ENCODE data around the gene CPSF4.

DNA sequence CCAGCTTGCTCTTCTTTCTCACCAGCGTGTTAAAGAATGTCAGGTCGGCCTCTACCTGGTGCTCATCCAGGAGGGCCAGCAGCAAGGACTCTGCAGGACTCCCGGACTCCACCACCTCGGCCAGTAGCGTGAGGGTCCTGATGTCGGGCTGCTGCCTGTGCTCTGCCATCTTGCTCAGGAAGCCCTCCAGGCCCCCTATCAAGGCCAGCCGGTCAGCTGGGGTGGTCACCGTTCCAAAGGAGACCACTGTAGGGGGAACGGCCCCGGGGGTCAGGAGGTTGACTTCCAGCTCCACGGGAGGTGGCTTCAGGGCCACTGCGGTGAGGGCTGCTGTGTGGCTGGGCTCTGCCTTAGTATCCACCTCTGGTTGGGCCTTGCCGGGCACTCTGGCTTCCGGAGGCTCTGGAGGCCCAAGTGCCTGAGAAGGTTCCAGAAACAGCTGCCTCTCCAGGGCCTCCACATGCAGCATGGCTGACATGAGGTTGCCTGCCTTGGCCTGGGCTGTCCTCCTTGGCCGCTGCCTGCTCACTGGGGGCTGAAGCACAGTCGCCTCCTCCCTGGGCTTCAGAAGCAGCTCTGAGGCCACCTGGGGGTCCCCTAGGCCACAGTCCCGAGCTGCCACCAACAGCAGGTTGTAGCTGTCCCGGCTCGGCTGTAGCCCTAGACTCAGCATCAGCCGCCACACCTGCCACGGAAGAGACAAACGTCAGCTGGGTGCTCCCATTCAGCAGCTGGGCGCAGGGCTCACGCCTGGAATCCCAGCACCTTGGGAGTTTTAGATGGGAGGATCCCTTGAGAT is 13.6 kb upstream of the CPSF4 start:
- TF ChIP-seq POLR2AphosphoS5 (IDR thresholded peaks at IDR 0.05; ENCODE audit: low read depth, low read length) (no peak), REST (IDR thresholded peaks at IDR 0.05; ENCODE audit: insufficient read depth in 1 of 2, low read depth in 2 of 2, low read length in 2 of 2) (no peak)
